HEK293 (cell line): ENCODE measurements around the gene MTMR4.

Experiments
- CTCF ChIA-PET: fragments of 350-600 bp; formaldehyde crosslinking; extraction: SDS; loops from one replicate; lab custom pipeline; 2021; ENCODE audit warnings: antibody characterized with exemption; lab: Yijun Ruan, JAX
- POLR2A ChIA-PET: fragments of 300-600 bp; formaldehyde crosslinking; extraction: SDS; loops from one replicate; lab custom pipeline; 2020; ENCODE audit warnings: antibody characterized with exemption, inconsistent platforms; lab: Yijun Ruan, JAX
- H3K27ac ChIP-seq: fragments of 200-500 bp; sonication (Bioruptor generic); 2 replicates; pipeline ENCODE4 v1.5.1; 2014; ENCODE audit warnings: low read depth, low read length, control low read depth, inconsistent platforms; ENCODE audit errors: extremely low read depth
- H3K36me3 ChIP-seq, 2 experiments: fragments of 200-500 bp in 1 of 2; sonication (Bioruptor generic) in 1 of 2; 1 replicate in 1 of 2; 2 replicates in 1 of 2; pipeline ENCODE4 v1.5.1; 2014 to 2017; ENCODE audit warnings: inconsistent platforms in 2 of 2, low read length in 2 of 2; ENCODE audit not compliant: control insufficient read depth in 2 of 2, insufficient read depth in 1 of 2
- H3K4me1 ChIP-seq: fragments of 200-500 bp; sonication (Bioruptor generic); 2 replicates; pipeline ENCODE4 v1.5.1; 2014; ENCODE audit warnings: mild to moderate bottlenecking, low read length, inconsistent platforms; ENCODE audit not compliant: control insufficient read depth, insufficient read depth
- H3K4me3 ChIP-seq: 2 replicates; pipeline ENCODE4 v1.5.1; 2011; ENCODE audit warnings: low read depth, mild to moderate bottlenecking, control low read depth, low read length, moderate library complexity
- H3K9me3 ChIP-seq: fragments of 200-500 bp; sonication (Bioruptor generic); 2 replicates; pipeline ENCODE4 v1.5.1; 2014; ENCODE audit warnings: low read depth, low read length, inconsistent platforms; ENCODE audit not compliant: control insufficient read depth, insufficient read depth
- GLI2 ChIP-seq: fragments of 450-650 bp; formaldehyde crosslinking; IDR thresholded peaks from 2 replicates; pipeline ENCODE4; 2017; ENCODE audit warnings: missing biosample characterization, missing genetic modification characterization, low read depth, borderline replicate concordance
- KLF10 ChIP-seq: fragments of 450-650 bp; IDR thresholded peaks from 2 replicates; pipeline ENCODE4 v1.5.1; 2018; ENCODE audit warnings: missing biosample characterization, mild to moderate bottlenecking, missing genetic modification characterization
- ZBTB26 ChIP-seq: fragments of 450-650 bp; formaldehyde crosslinking; optimal IDR thresholded peaks from 2 replicates; pipeline ENCODE3; 2016; ENCODE audit warnings: missing biosample characterization, mild to moderate bottlenecking, missing genetic modification characterization
- ZNF169 ChIP-seq: fragments of 450-650 bp; formaldehyde crosslinking; IDR thresholded peaks from 2 replicates; pipeline ENCODE4 v1.5.1; 2016; ENCODE audit warnings: missing biosample characterization, missing genetic modification characterization
- ZNF280C ChIP-seq: fragments of 450-650 bp; formaldehyde crosslinking; IDR thresholded peaks from 2 replicates; pipeline ENCODE4 v1.5.1; 2016; ENCODE audit warnings: missing biosample characterization, missing genetic modification characterization
- ZNF416 ChIP-seq: fragments of 450-650 bp; formaldehyde crosslinking; IDR thresholded peaks from 2 replicates; pipeline ENCODE4 v1.5.1; 2016; ENCODE audit warnings: missing biosample characterization, missing genetic modification characterization
- ZNF518A ChIP-seq: fragments of 450-650 bp; formaldehyde crosslinking; conservative IDR thresholded peaks from 2 replicates; pipeline ENCODE4 v1.5.1; 2016; ENCODE audit warnings: low read depth, missing biosample characterization, missing genetic modification characterization
- ZNF670 ChIP-seq: fragments of 450-650 bp; formaldehyde crosslinking; IDR thresholded peaks from 2 replicates; pipeline ENCODE4 v1.5.1; 2016; ENCODE audit warnings: missing biosample characterization, missing genetic modification characterization, low read depth
- ZNF785 ChIP-seq: fragments of 450-650 bp; formaldehyde crosslinking; IDR thresholded peaks from 2 replicates; pipeline ENCODE4 v1.5.1; 2016; ENCODE audit warnings: missing biosample characterization, missing genetic modification characterization
- ZNF791 ChIP-seq: fragments of 450-650 bp; formaldehyde crosslinking; IDR thresholded peaks from 2 replicates; pipeline ENCODE4 v1.5.1; 2016; ENCODE audit warnings: missing biosample characterization, missing genetic modification characterization
- ZNF792 ChIP-seq: fragments of 450-650 bp; formaldehyde crosslinking; IDR thresholded peaks from 2 replicates; pipeline ENCODE4 v1.5.1; 2016; ENCODE audit warnings: missing biosample characterization, missing genetic modification characterization
- ZSCAN16 ChIP-seq: fragments of 450-650 bp; formaldehyde crosslinking; IDR thresholded peaks from 2 replicates; pipeline ENCODE4 v1.5.1; 2016; ENCODE audit warnings: missing biosample characterization, missing genetic modification characterization
- ZSCAN30 ChIP-seq: fragments of 450-650 bp; IDR thresholded peaks from 2 replicates; pipeline ENCODE4 v1.5.1; 2018; ENCODE audit warnings: missing biosample characterization, mild to moderate bottlenecking, missing genetic modification characterization, moderate library complexity
- ZSCAN4 ChIP-seq: fragments of 450-650 bp; formaldehyde crosslinking; IDR thresholded peaks from 2 replicates; pipeline ENCODE4 v1.5.1; 2017; ENCODE audit warnings: missing biosample characterization, missing genetic modification characterization
- TF ChIP-seq, protein P1 (sequence below): fragments of 450-650 bp; formaldehyde crosslinking; IDR thresholded peaks from 2 replicates; pipeline ENCODE4 v1.5.1; 2016; ENCODE audit warnings: missing biosample characterization, missing genetic modification characterization

Gene MTMR4

DNA sequence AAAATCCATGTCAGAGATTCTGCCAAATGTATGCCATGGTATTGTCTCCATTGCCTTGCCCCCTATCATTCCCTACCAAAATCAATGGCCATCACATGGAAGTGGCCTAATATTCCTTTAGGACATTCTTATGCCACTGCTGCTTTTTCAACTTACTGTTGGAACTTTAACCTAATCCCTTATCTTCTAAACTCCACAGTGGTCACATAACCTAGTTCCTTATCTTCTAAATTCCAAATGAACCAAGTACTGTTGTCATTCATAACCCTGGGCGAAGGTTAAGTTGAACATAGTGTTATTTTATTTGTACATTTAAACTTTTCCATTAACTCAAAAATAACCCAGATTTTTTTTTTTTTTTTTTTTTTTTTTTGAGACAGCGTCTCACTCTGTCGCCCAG is 29.8 kb downstream of the MTMR4 start:
- H3K9me3 ChIP-seq: no peaks in the 10 kb centered on the region
- POLR2A ChIA-PET: interaction anchor here (0.7 kb wide), 1 partner anchor 19 kb away, joined by 3 read pairs; no protein-coding TSS in a partner anchor
- H3K36me3 ChIP-seq: peaks cover 2 to 22% of the 10 kb centered on the region in 2 experiments; a peak in 2 of 3 replicates
- TF ChIP-seq ZSCAN30 (tag by site-specific recombination) (no peak), KLF10 (tag by site-specific recombination) (no peak), GLI2 (tag by site-specific recombination) (no peak), ZSCAN4 (tag by site-specific recombination) (no peak), ZBTB26 (tag by site-specific recombination) (no peak), ZNF792 (tag by site-specific recombination) (no peak), ZNF670 (tag by site-specific recombination) (no peak), ZNF785 (tag by site-specific recombination) (no peak), ZNF280C (tag by site-specific recombination) (no peak), ZNF791 (tag by site-specific recombination) (no peak), ZSCAN16 (tag by site-specific recombination) (no peak), ZNF518A (tag by site-specific recombination) (no peak), ZNF169 (no peak), ZNF416 (tag by site-specific recombination) (no peak)
- TF ChIP-seq, protein P1, sequence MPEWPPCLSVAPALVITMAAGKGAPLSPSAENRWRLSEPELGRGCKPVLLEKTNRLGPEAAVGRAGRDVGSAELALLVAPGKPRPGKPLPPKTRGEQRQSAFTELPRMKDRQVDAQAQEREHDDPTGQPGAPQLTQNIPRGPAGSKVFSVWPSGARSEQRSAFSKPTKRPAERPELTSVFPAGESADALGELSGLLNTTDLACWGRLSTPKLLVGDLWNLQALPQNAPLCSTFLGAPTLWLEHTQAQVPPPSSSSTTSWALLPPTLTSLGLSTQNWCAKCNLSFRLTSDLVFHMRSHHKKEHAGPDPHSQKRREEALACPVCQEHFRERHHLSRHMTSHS (tag by site-specific recombination): no peak
- H3K4me1 ChIP-seq: no peaks in the 10 kb centered on the region
- CTCF ChIA-PET: interaction anchor here (0.8 kb wide), 1 partner anchor 19 kb away, joined by 3 read pairs; no protein-coding TSS in a partner anchor
- no peak overlapping the region for H3K27ac ChIP-seq
- H3K4me3 ChIP-seq: no peak overlapping the region
